ENCODE results near the gene ATP2B1. TPM values are rescaled to one million over a fixed set of nuclear protein-coding genes. Genes with fewer than 3 reads are reported as not detected.

The ATP2B1 gene
- total RNA-seq, 4 donors from 2014 or later: 10.9 to 32.4 (median 21.0) TPM

DNA sequence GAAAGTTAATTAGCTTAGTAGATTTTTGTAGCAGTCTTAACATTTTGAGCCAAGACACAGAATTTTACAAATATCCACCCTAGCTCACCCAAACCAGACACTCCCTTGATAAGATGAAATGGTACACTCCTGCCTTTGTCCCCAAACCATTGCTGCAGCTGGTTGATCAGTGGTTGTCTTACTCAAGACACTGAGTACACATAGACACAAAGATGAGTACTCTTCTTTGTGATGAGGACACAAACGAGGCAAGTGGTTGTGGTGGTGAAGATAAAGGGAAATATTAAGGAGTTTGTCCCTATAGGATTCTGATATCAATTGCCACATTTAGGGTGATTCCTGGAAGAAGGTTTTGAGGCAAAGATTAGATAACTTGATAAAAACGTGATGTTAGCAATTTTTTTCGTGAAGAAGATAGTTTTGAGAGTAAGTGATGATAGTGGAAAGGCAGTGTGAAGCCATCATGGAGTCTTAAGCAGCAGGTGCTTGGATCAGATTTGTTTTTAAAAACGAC is 21.4 kb upstream of the ATP2B1 start:
- no peak overlapping the region for H3K4me3 ChIP-seq
- peaks cover 0 to 12% (median 0%) of the 10 kb centered on the region in 3 donors for H3K4me1 ChIP-seq
- no peaks in the 10 kb centered on the region for H3K9me3 ChIP-seq
- TF ChIP-seq, protein P1, sequence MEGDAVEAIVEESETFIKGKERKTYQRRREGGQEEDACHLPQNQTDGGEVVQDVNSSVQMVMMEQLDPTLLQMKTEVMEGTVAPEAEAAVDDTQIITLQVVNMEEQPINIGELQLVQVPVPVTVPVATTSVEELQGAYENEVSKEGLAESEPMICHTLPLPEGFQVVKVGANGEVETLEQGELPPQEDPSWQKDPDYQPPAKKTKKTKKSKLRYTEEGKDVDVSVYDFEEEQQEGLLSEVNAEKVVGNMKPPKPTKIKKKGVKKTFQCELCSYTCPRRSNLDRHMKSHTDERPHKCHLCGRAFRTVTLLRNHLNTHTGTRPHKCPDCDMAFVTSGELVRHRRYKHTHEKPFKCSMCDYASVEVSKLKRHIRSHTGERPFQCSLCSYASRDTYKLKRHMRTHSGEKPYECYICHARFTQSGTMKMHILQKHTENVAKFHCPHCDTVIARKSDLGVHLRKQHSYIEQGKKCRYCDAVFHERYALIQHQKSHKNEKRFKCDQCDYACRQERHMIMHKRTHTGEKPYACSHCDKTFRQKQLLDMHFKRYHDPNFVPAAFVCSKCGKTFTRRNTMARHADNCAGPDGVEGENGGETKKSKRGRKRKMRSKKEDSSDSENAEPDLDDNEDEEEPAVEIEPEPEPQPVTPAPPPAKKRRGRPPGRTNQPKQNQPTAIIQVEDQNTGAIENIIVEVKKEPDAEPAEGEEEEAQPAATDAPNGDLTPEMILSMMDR (IDR thresholded peaks at IDR 0.05): no peak
- no peaks in the 10 kb centered on the region for H3K36me3 ChIP-seq
- DNase-seq: no peak
- intact Hi-C loops (cut with DNase I): no loop called here
- no peak overlapping the region for H3K27ac ChIP-seq
- WGBS, 2 donors: 75 to 82% methylated on average over 4 of the region's 4 CpGs
- H3K27me3 ChIP-seq: no peaks in the 10 kb centered on the region

DNA sequence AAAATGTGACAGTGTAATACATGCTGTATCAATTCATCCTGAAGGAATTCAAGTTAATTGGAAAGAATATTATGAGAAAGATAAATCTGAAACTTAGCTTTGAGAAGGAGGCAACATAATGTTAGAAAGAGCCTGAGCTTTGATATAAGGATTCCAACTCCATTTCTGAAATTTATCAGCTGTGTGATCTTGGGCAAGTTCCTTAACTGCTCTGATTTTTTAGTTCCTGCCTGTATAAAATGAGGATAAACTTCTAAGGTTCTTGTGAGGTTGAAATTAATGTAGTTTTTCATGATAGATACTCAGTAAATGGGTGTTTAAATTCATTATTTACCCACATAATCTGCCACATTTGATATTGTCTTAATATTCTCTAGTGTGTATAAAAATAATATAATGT is 14.6 kb upstream of the ATP2B1 start:
- TF ChIP-seq, protein P1 (IDR thresholded peaks at IDR 0.05): no peak
- TF ChIP-seq POLR2A (IDR thresholded peaks at IDR 0.05): no peak

DNA sequence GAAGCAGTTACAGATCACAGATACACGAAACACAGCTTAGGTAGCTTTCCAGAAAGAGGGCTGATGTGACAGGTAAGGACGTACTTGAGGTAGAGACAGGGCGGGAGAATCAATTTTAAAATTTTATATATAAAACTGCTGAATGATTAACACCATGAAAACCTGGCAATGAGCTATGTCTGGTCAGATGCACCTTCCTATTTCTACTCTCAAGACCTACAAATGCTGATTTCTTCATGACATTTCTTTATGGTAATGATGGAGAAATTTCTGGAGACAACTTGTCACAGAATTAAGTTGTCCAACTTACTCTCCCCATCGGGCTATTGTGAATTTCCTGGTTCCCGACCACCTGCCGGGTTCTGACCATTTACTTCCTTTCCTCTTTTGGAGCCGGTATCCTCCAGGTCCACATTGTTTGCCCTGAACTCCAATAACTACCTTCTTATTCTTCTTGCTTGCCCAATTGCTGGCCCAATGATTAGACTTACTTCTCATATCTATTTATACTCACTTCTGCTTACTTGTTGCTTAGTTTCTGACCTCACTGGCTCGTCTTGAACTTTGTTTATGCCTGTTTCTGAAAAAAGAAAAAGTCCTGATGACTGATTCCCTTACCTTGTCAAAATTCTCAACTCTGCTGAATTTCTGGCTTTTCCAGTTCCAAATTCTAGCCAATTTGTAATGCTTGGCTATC is 12.8 kb upstream of the ATP2B1 start:
- intact Hi-C loops (cut with DNase I): no loop called here
- H3K4me1 ChIP-seq: no peaks in the 10 kb centered on the region
- no peaks in the 10 kb centered on the region for H3K36me3 ChIP-seq
- no peak overlapping the region for H3K27ac ChIP-seq
- no peak for DNase-seq
- no peaks in the 10 kb centered on the region for H3K9me3 ChIP-seq
- H3K27me3 ChIP-seq: no peaks in the 10 kb centered on the region
- no peak overlapping the region for H3K4me3 ChIP-seq
- TF ChIP-seq POLR2A (IDR thresholded peaks at IDR 0.05): no peak
- TF ChIP-seq, protein P1 (IDR thresholded peaks at IDR 0.05): no peak
- 71 to 74% methylated on average over 8 of the region's 8 CpGs for WGBS, 2 donors

More for the DNA sequence above, 14.6 kb upstream of the ATP2B1 start:
- intact Hi-C loops (cut with DNase I): no loop called here
- no peaks in the 10 kb centered on the region for H3K27me3 ChIP-seq
- DNase-seq: no peak
- H3K27ac ChIP-seq: no peak overlapping the region
- H3K4me1 ChIP-seq: no peaks in the 10 kb centered on the region
- H3K9me3 ChIP-seq: no peaks in the 10 kb centered on the region
- H3K4me3 ChIP-seq: no peak overlapping the region
- no peaks in the 10 kb centered on the region for H3K36me3 ChIP-seq

DNA sequence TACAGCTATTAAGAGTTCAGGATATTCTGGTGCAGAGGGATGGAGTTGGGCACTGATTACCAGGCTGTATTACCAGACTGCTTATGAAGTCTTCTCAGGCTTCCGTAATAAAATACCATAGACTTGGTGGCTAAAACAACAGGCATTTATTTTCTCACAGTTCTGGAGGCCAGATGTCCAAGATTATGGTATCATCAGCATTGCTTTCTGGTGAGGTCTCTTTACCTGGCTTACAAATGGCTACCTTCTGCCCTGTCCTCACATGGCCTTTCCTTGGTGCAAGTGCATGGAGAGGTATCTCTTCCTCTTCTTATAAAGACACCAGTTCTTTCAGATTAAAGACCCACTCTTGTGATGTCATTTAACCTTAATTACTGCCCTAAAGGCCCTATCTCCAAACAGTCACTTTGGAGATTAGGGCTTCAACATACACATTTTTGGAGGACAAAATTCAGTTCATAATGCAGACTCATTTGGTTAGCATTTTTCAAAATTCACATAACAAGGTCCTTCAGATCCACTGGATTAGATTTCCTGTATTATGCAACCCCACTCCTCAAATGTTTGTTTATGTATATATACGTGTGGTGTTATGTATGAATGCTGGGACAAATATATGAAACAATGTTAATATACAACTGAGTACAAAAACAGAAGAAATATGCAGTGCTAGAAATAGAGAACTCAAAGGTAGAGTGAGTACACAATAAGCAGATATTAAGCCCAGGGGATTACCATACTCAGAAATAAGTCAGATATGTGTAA is 9.3 kb upstream of the ATP2B1 start:
- Histone ChIP-seq H3K4me3 (no peak overlapping the region), H3K27ac (no peak overlapping the region), H3K36me3 (no peaks in the 10 kb centered on the region), H3K9me3 (peaks cover 0 to 4% (median 0%) of the 10 kb centered on the region in 3 donors), H3K4me1 (no peaks in the 10 kb centered on the region), H3K27me3 (no peaks in the 10 kb centered on the region)
- WGBS, 2 donors: 83 to 95% methylated on average over 2 of the region's 2 CpGs
- no peak for DNase-seq
- TF ChIP-seq, protein P1 (IDR thresholded peaks at IDR 0.05): no peak
- no peak for TF ChIP-seq POLR2A (IDR thresholded peaks at IDR 0.05)
- intact Hi-C loops (cut with DNase I): no loop called here

DNA sequence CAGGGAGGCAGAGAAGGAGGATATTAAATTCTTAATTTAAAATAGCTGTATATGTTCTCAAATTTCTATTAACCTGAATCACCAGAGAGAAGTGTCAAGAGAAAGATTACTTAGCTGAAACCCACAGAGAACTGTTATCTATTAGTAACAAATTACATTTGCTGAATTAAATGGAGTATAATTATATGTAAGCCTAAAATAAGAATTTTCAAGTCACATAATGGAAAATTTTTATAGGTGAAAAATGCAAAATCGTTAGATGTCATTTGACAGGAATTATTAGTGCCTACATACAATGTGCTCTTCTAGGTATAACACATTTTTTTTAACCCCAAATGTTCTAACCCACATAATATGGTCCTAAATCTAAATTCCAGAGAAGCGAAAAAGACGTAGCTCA is 4.1 kb upstream of the ATP2B1 start:
- intact Hi-C loops (cut with DNase I): no loop called here
- H3K27ac ChIP-seq: no peak overlapping the region
- no peaks in the 10 kb centered on the region for H3K36me3 ChIP-seq
- H3K4me3 ChIP-seq: no peak overlapping the region
- peaks cover 0 to 4% (median 0%) of the 10 kb centered on the region in 3 donors for H3K9me3 ChIP-seq
- no peak for TF ChIP-seq POLR2A (IDR thresholded peaks at IDR 0.05)
- TF ChIP-seq, protein P1 (IDR thresholded peaks at IDR 0.05): no peak
- no peaks in the 10 kb centered on the region for H3K27me3 ChIP-seq
- DNase-seq: no peak
- H3K4me1 ChIP-seq: peaks cover 0 to 12% (median 0%) of the 10 kb centered on the region in 3 donors
- 94 to 99% methylated on average over 3 of the region's 3 CpGs for WGBS, 2 donors
